ENCODE measurements around the gene BEST1. TPM values are rescaled to one million over a fixed set of nuclear protein-coding genes. Genes with fewer than 3 reads are reported as not detected.
A peak's percentile ranks its signal among the peaks of the same experiment; 100 is the strongest.

The BEST1 gene
- total and polyA plus RNA-seq, 8 donors: 3.8 to 14.6 (median 6.6) TPM

GRCh38 chr11:61969838-61970662 lies 19.9 kb downstream of the BEST1 start:
- Histone ChIP-seq H3K9me3 (no peaks in the 10 kb centered on the region), H3K27me3 (no peaks in the 10 kb centered on the region), H3K27ac (peak overlapping the region; percentile 94 to 98), H3K4me3 (no peak overlapping the region), H3K4me1 (peaks cover 63 to 65% of the 10 kb centered on the region in 2 donors), H3K36me3 (peaks cover 0 to 21% of the 10 kb centered on the region in 2 donors)
- no peak for TF ChIP-seq CTCF (IDR thresholded peaks at IDR 0.05)
- ATAC-seq: no peak
- DNase-seq: no peak
- intact Hi-C loops (cut with DNase I): no loop called here

- H3K9me3 ChIP-seq: no peaks in the 10 kb centered on the region
- H3K4me3 ChIP-seq: peak overlapping the region in 1 of 2 donors; percentile 14
- DNase-seq (peak; percentile 89 to 98 (median 96)), ATAC-seq (peak; percentile 54)
- H3K4me1 ChIP-seq: peaks cover 65 to 76% of the 10 kb centered on the region in 2 donors
- H3K27me3 ChIP-seq: no peaks in the 10 kb centered on the region
- TF ChIP-seq CTCF (IDR thresholded peaks at IDR 0.05): no peak
- peak overlapping the region; percentile 94 to 98 for H3K27ac ChIP-seq
- H3K36me3 ChIP-seq: peaks cover 0 to 7% of the 10 kb centered on the region in 2 donors
- intact Hi-C loops (cut with DNase I): no loop called here
Observed at GRCh38 chr11:61971248-61972111, 21.3 kb downstream of the BEST1 start.

- intact Hi-C loops (cut with DNase I): no loop called here
- Histone ChIP-seq H3K27me3 (no peaks in the 10 kb centered on the region), H3K9me3 (no peaks in the 10 kb centered on the region), H3K36me3 (no peaks in the 10 kb centered on the region), H3K4me3 (peak overlapping the region in 1 of 2 donors; percentile 14), H3K27ac (peak overlapping the region; percentile 94 to 98), H3K4me1 (peaks cover 65 to 81% of the 10 kb centered on the region in 2 donors)
- TF ChIP-seq CTCF (IDR thresholded peaks at IDR 0.05): no peak
- peak in 1 of 4 donors; percentile 51 for DNase-seq
- ATAC-seq: no peak
Observed at GRCh38 chr11:61972112-61972671, 22.0 kb downstream of the BEST1 start.

- Histone ChIP-seq H3K4me1 (peaks cover 65 to 88% of the 10 kb centered on the region in 2 donors), H3K9me3 (no peaks in the 10 kb centered on the region), H3K27me3 (no peaks in the 10 kb centered on the region), H3K4me3 (peak overlapping the region in 1 of 2 donors; percentile 14), H3K27ac (peak overlapping the region; percentile 94 to 98), H3K36me3 (no peaks in the 10 kb centered on the region)
- ATAC-seq: peak; percentile 37
- DNase-seq: peak in 3 of 4 donors; percentile 58 to 84 (median 65)
- no peak for TF ChIP-seq CTCF (IDR thresholded peaks at IDR 0.05)
- intact Hi-C loops (cut with DNase I): no loop called here
Observed at GRCh38 chr11:61972672-61973475, 22.7 kb downstream of the BEST1 start.

Data from left lung (tissue), 10 donors.